RWPE2 (cell line): ENCODE data around the gene CCDC141.
"Not testable (repeated sequence)": the region's sequence is repeated elsewhere in the genome, so short reads cannot be mapped to it uniquely, and the experiment has no call there.

ENCODE experiments used
- ATAC-seq: fragments of 200-7000 bp; cut with Tn5 transposase; 3 replicates; pipeline ENCODE4 v1.9.1; 2021; ENCODE audit warnings: low read depth
- DNase-seq: peaks from one replicate; pipeline ENCODE4 v3.0.0-alpha.2; 2020; ENCODE audit warnings: low spot score
- H3K27ac ChIP-seq: fragments of 450-650 bp; 2 replicates; pipeline ENCODE4 v1.5.1; 2017; ENCODE audit warnings: mild to moderate bottlenecking; ENCODE audit not compliant: poor library complexity, severe bottlenecking
- H3K27me3 ChIP-seq: fragments of 250-450 bp; sonication (Bioruptor Pico); 2 replicates; pipeline ENCODE4 v1.5.1; 2021; ENCODE audit warnings: mild to moderate bottlenecking, moderate library complexity; ENCODE audit not compliant: insufficient read depth, poor library complexity, severe bottlenecking
- H3K36me3 ChIP-seq: fragments of 250-450 bp; sonication (Bioruptor Pico); 2 replicates; pipeline ENCODE4 v1.5.1; 2020; ENCODE audit warnings: low read depth, mild to moderate bottlenecking, moderate library complexity
- H3K4me1 ChIP-seq: fragments of 250-450 bp; sonication (Bioruptor Pico); 2 replicates; pipeline ENCODE4 v1.5.1; 2021; ENCODE audit warnings: mild to moderate bottlenecking, moderate library complexity; ENCODE audit not compliant: insufficient read depth, poor library complexity, severe bottlenecking
- H3K4me3 ChIP-seq: fragments of 250-450 bp; sonication (Bioruptor Pico); 2 replicates; pipeline ENCODE4 v1.5.1; 2021; ENCODE audit warnings: mild to moderate bottlenecking, moderate library complexity; ENCODE audit not compliant: severe bottlenecking
- H3K9me3 ChIP-seq: fragments of 250-450 bp; sonication (Bioruptor Pico); 2 replicates; pipeline ENCODE4 v1.5.1; 2021; ENCODE audit warnings: mild to moderate bottlenecking, moderate library complexity; ENCODE audit not compliant: severe bottlenecking
- TF ChIP-seq, protein P1 (sequence below): fragments of 450-650 bp; IDR thresholded peaks from one replicate; pipeline ENCODE4 v1.5.1; 2017; ENCODE audit warnings: mild to moderate bottlenecking, moderate library complexity; ENCODE audit not compliant: poor library complexity, severe bottlenecking

CCDC141 gene

DNA sequence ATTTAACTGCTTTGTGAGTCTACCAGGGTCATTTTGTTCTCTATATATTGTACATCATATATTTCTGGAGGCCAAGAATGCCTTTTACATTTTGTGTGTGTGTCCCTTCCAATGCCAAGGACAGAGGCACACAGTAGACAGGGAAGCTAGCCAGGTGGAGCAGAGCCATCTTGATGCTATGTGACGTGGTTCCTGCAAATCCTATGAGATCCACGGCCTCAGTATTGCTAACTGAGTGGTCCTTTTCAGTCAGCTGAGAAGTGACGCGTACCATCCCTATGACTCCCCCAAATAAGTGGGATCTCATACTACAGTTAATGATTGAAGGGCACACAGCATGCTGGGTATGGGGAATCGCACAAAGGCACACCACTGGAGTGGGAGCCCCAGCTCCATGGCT lies 27.3 kb downstream of the CCDC141 start:
- H3K9me3 ChIP-seq = peaks cover 2% of the 10 kb centered on the region
- no peaks in the 10 kb centered on the region for H3K4me1 ChIP-seq
- ATAC-seq = no peak
- DNase-seq = no peak
- H3K27ac ChIP-seq = no peak overlapping the region
- no peaks in the 10 kb centered on the region for H3K36me3 ChIP-seq
- no peak overlapping the region for H3K4me3 ChIP-seq
- TF ChIP-seq, protein P1, sequence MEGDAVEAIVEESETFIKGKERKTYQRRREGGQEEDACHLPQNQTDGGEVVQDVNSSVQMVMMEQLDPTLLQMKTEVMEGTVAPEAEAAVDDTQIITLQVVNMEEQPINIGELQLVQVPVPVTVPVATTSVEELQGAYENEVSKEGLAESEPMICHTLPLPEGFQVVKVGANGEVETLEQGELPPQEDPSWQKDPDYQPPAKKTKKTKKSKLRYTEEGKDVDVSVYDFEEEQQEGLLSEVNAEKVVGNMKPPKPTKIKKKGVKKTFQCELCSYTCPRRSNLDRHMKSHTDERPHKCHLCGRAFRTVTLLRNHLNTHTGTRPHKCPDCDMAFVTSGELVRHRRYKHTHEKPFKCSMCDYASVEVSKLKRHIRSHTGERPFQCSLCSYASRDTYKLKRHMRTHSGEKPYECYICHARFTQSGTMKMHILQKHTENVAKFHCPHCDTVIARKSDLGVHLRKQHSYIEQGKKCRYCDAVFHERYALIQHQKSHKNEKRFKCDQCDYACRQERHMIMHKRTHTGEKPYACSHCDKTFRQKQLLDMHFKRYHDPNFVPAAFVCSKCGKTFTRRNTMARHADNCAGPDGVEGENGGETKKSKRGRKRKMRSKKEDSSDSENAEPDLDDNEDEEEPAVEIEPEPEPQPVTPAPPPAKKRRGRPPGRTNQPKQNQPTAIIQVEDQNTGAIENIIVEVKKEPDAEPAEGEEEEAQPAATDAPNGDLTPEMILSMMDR = no peak
- H3K27me3 ChIP-seq = no peaks in the 10 kb centered on the region

DNA sequence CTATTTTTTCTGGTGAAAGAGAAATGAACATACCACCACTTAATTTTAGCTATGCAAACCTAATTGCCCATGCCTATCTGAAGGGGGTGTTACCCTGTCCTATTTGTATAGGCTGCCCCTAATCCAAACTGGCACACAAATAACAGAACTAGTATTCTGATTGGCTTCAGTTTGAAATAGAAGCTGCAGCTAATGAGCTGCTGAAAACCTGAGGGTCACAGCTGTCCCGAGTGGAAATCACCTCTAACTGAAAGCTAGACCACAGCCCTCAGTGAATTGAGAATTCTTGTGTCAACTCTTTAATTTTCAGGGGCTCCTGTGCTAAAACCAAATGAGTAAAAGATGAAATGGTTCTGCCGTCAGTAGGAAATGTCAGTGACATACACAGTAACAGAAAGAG lies 28.7 kb downstream of the CCDC141 start:
- DNase-seq (no peak), ATAC-seq (no peak)
- TF ChIP-seq, protein P1 = no peak
- Histone ChIP-seq H3K27ac (no peak overlapping the region), H3K4me1 (no peaks in the 10 kb centered on the region), H3K27me3 (no peaks in the 10 kb centered on the region), H3K9me3 (peaks cover 2% of the 10 kb centered on the region), H3K36me3 (no peaks in the 10 kb centered on the region), H3K4me3 (no peak overlapping the region)

DNA sequence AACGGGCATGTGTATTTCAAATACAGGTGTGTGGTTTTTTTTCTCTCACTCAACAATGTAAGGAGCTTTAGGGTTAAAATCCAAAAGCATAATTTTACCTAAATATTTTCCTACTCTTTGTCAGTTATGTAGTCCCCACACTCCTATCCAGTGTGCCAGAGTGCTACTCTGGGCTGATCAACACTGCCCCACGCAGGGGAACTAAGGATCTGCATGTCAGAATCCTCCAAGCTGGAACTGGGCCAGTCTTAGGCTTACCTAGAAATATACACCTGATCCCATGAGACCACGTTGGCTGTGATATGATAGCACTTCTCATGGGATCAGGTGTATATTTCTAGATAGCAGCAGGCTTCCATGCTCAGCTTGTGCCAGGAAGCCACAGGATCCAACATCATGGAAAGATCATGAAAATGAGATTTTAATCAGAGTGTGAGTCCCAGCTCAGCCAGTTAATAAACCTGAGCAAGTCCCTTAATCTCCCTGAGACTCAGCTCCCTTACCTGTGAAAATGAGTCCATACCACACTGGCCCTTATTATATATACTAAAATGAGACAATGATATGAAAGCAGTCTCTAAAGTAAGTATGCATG lies 29.7 kb downstream of the CCDC141 start:
- TF ChIP-seq, protein P1 = peak; percentile 37
- no peaks in the 10 kb centered on the region for H3K36me3 ChIP-seq
- ATAC-seq (peak; percentile 62; the same call in 2 of the 3 replicates), DNase-seq (no peak)
- no peak overlapping the region for H3K27ac ChIP-seq
- H3K4me1 ChIP-seq = no peaks in the 10 kb centered on the region
- H3K9me3 ChIP-seq = peaks cover 2% of the 10 kb centered on the region
- no peak overlapping the region for H3K4me3 ChIP-seq
- no peaks in the 10 kb centered on the region for H3K27me3 ChIP-seq

DNA sequence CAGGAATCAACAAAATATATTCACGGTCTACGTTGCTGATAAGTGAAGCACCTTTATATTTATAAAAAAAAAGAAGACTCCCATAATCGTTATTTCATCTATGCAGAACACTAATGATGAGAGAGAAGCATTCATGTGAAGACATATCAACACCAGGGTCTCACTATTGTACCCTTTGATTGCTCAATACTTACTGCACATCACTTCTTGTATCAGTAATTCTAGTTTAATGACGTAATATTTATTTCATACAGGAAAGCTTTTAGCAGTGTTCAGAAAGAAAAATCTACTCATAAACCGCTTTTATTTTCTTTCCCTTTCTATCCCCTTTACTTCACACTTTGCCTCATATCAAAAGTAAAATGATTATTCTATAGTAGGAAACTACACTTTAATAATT lies 30.7 kb downstream of the CCDC141 start:
- no peak for ATAC-seq
- Histone ChIP-seq H3K27ac (no peak overlapping the region), H3K4me3 (no peak overlapping the region), H3K36me3 (no peaks in the 10 kb centered on the region), H3K27me3 (no peaks in the 10 kb centered on the region), H3K4me1 (no peaks in the 10 kb centered on the region), H3K9me3 (peaks cover 2% of the 10 kb centered on the region)
- no peak for DNase-seq
- TF ChIP-seq, protein P1 = no peak

DNA sequence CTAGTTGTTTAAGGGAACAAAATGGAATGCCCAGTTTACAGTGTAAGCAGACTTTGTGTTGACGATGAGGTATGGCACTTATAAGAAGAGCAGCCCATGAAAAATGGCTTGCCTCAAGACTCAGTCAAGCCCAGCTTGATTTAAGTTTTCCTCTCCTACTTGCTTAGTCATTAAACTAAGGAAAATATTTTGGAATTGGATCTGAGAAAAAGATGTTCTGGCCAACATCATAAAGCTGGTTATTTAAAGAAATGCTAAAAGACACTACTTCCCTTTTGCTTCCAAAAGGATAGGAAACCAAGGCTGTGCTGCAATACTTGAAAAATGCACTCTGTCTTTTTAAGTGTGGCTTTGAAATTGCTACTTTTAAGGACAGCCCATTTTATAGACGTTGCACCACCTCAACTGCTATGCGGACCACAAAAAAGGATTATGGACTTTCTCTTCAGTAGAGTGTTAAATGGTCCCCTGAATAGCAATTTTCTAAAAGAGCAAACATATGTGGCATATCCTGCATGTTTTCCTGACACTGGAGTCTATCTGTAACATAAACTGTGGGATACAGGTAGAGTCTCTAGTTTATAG lies 32.1 kb downstream of the CCDC141 start:
- Histone ChIP-seq H3K9me3 (peaks cover 2% of the 10 kb centered on the region), H3K4me1 (no peaks in the 10 kb centered on the region), H3K4me3 (no peak overlapping the region), H3K36me3 (no peaks in the 10 kb centered on the region), H3K27ac (no peak overlapping the region), H3K27me3 (no peaks in the 10 kb centered on the region)
- DNase-seq (no peak), ATAC-seq (no peak)
- TF ChIP-seq, protein P1 = no peak

DNA sequence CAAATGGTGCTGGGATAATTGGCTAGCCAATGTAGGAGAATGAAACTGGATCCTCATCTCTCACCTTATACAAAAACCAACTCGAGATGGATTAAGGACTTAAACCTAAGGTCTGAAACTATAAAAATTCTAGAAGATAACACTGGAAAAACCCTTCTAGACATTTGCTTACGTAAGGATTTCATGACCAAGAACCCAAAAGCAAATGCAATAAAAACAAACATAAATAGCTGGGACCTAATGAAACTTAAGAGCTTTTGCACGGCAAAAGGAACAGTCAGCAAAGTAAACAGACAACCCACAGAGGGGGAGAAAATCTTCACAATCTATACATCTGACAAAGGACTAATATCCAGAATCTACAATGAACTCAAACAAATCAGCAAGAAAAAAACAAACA lies 35.7 kb downstream of the CCDC141 start:
- not testable (repeated sequence) for H3K4me1 ChIP-seq, H3K4me3 ChIP-seq, H3K27ac ChIP-seq, H3K27me3 ChIP-seq, H3K36me3 ChIP-seq, H3K9me3 ChIP-seq, DNase-seq, ATAC-seq
